Loucy (cell line): ENCODE measurements around the gene PLIN5.

ENCODE experiments used
- H2AFZ ChIP-seq: fragments of 200-600 bp; sonication (generic); 2 replicates; pipeline ENCODE4 v1.6.0; 2016; ENCODE audit warnings: antibody characterized with exemption, mild to moderate bottlenecking, low read length, moderate library complexity
- H3F3A ChIP-seq: fragments of 200-600 bp; 2 replicates; pipeline ENCODE4 v1.6.0; 2016; ENCODE audit warnings: antibody characterized with exemption, low read depth, mild to moderate bottlenecking
- H3K27me3 ChIP-seq: fragments of 200-600 bp; sonication (generic); 2 replicates; pipeline ENCODE4 v1.6.1; 2014; ENCODE audit warnings: low read length, mild to moderate bottlenecking; ENCODE audit not compliant: insufficient read depth, poor library complexity, severe bottlenecking
- H3K36me3 ChIP-seq: fragments of 200-600 bp; sonication (generic); 2 replicates; pipeline ENCODE4 v1.6.1; 2016; ENCODE audit warnings: low read length; ENCODE audit not compliant: insufficient read depth
- H3K4me1 ChIP-seq: fragments of 200-600 bp; sonication (generic); 2 replicates; pipeline ENCODE4 v1.5.1; 2014; ENCODE audit warnings: low read length, mild to moderate bottlenecking; ENCODE audit not compliant: insufficient read depth, poor library complexity, severe bottlenecking
- H3K4me2 ChIP-seq: fragments of 200-600 bp; sonication (generic); 2 replicates; pipeline ENCODE4 v1.6.0; 2014; ENCODE audit warnings: antibody characterized with exemption, low read length, low read depth, mild to moderate bottlenecking; ENCODE audit not compliant: poor library complexity, severe bottlenecking
- H3K4me3 ChIP-seq: fragments of 200-600 bp; sonication (generic); 2 replicates; pipeline ENCODE4 v1.5.1; 2014; ENCODE audit warnings: low read length, mild to moderate bottlenecking, mixed read lengths; ENCODE audit not compliant: poor library complexity, severe bottlenecking
- H3K79me2 ChIP-seq: fragments of 200-600 bp; sonication (generic); 2 replicates; pipeline ENCODE4 v1.6.1; 2014; ENCODE audit warnings: low read length; ENCODE audit not compliant: insufficient read depth
- H3K9ac ChIP-seq: fragments of 200-600 bp; sonication (generic); 2 replicates; pipeline ENCODE4 v1.6.0; 2014; ENCODE audit warnings: mild to moderate bottlenecking, low read depth, low read length, moderate library complexity; ENCODE audit not compliant: poor library complexity, severe bottlenecking
- H3K9me2 ChIP-seq: fragments of 200-600 bp; sonication (generic); replicated peaks from 2 replicates; pipeline ENCODE4 v1.6.1; 2016; ENCODE audit warnings: low read depth, low read length, mixed read lengths
- H3K9me3 ChIP-seq: fragments of 200-600 bp; sonication (generic); 2 replicates; pipeline ENCODE4 v1.6.1; 2014; ENCODE audit warnings: mild to moderate bottlenecking, antibody characterized with exemption, low read length, low read depth; ENCODE audit not compliant: insufficient read depth
- H4K20me1 ChIP-seq: fragments of 200-600 bp; sonication (generic); 2 replicates; pipeline ENCODE4 v1.6.0; 2014; ENCODE audit warnings: antibody characterized with exemption, low read length, mild to moderate bottlenecking; ENCODE audit not compliant: insufficient read depth, poor library complexity, severe bottlenecking
- CTCF ChIP-seq: fragments of 200-600 bp; sonication (generic); conservative IDR thresholded peaks from 2 replicates; pipeline ENCODE4 v1.5.1; 2014; ENCODE audit warnings: mild to moderate bottlenecking, antibody characterized with exemption, low read length
- EZH2phosphoT487 ChIP-seq: fragments of 200-600 bp; IDR thresholded peaks from 2 replicates; pipeline ENCODE4 v1.6.1; 2018; ENCODE audit warnings: antibody characterized with exemption, mild to moderate bottlenecking, moderate library complexity, borderline replicate concordance

Gene PLIN5

DNA sequence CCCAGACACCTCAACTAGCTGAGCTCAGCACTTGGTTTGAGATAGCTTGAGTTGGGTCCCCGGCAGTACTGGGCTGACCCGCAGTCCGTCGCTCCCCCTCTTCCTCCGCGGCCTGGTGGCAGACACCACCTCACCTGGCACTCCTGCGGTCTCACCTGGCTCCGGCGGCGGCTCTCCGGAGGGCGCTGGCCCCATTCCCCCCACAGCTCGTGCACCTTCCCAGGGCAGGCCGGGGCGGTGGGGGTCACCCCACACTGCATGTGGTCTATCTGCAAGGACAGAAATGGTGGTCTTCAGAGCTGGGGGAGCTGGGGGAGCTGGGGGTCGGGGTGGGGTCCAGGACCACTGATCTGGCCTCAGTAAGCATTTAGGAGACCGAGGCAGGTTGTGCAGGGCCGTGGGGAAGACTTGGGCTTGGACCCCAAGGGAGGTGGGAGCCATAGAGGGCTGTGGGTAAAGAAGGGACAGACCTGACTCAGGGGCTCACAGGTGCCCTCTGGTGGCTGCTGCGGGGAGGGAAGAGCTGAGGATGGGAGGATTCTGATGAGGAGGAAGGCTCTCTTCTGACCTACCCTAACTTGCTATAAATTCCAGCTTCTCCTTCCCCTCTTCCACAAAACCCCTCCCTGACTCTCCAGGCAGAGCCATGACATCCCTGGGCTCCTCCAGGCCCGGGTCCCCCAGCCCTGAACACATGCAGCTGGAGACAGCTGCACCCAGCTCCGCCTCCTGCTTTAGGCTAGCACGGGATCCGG lies 10.0 kb downstream of the PLIN5 start:
- TF ChIP-seq CTCF: peak; percentile 71
- TF ChIP-seq EZH2phosphoT487: no peak
- no peaks in the 10 kb centered on the region for H3K27me3 ChIP-seq
- no peak overlapping the region for H2AFZ ChIP-seq
- H3K9me2 ChIP-seq: no peaks in the 10 kb centered on the region
- H3F3A ChIP-seq: no peaks in the 10 kb centered on the region
- H4K20me1 ChIP-seq: no peaks in the 10 kb centered on the region
- H3K36me3 ChIP-seq: no peaks in the 10 kb centered on the region
- no peaks in the 10 kb centered on the region for H3K4me1 ChIP-seq
- H3K4me2 ChIP-seq: no peak overlapping the region
- no peak overlapping the region for H3K4me3 ChIP-seq
- H3K9me3 ChIP-seq: no peaks in the 10 kb centered on the region
- no peak overlapping the region for H3K9ac ChIP-seq
- no peaks in the 10 kb centered on the region for H3K79me2 ChIP-seq

- H3K4me1 ChIP-seq: no peaks in the 10 kb centered on the region
- no peaks in the 10 kb centered on the region for H3K79me2 ChIP-seq
- no peaks in the 10 kb centered on the region for H3K9me3 ChIP-seq
- TF ChIP-seq CTCF (peak; percentile 75), EZH2phosphoT487 (no peak)
- no peaks in the 10 kb centered on the region for H3K9me2 ChIP-seq
- no peak overlapping the region for H3K4me3 ChIP-seq
- H3F3A ChIP-seq: no peaks in the 10 kb centered on the region
- no peak overlapping the region for H2AFZ ChIP-seq
- no peaks in the 10 kb centered on the region for H3K27me3 ChIP-seq
- no peak overlapping the region for H3K9ac ChIP-seq
- no peaks in the 10 kb centered on the region for H4K20me1 ChIP-seq
- no peak overlapping the region for H3K4me2 ChIP-seq
- no peaks in the 10 kb centered on the region for H3K36me3 ChIP-seq
Observed at GRCh38 chr19:4523306-4524110, 11.5 kb downstream of the PLIN5 start.

- Histone ChIP-seq H3K9ac (no peak overlapping the region), H3K27me3 (no peaks in the 10 kb centered on the region), H3K9me3 (no peaks in the 10 kb centered on the region), H2AFZ (no peak overlapping the region), H3F3A (no peaks in the 10 kb centered on the region), H3K79me2 (no peaks in the 10 kb centered on the region), H3K36me3 (no peaks in the 10 kb centered on the region), H3K4me1 (no peaks in the 10 kb centered on the region), H3K4me2 (no peak overlapping the region), H3K4me3 (no peak overlapping the region), H4K20me1 (no peaks in the 10 kb centered on the region), H3K9me2 (no peaks in the 10 kb centered on the region)
- TF ChIP-seq CTCF (no peak), EZH2phosphoT487 (no peak)
Observed at GRCh38 chr19:4522291-4523002, 12.6 kb downstream of the PLIN5 start.
